DOHH2 (cell line): ENCODE results near the gene SLC45A1.

Source experiments
- H3F3A ChIP-seq: fragments of 200-600 bp; sonication (generic), shearing (Covaris generic); 2 replicates; pipeline ENCODE4 v1.6.0; 2016; ENCODE audit warnings: antibody characterized with exemption, mild to moderate bottlenecking; ENCODE audit not compliant: control insufficient read depth, insufficient read depth
- H3K27ac ChIP-seq: fragments of 200-600 bp; sonication (generic); 2 replicates; pipeline ENCODE4 v1.5.1; 2014; ENCODE audit warnings: low read depth, mild to moderate bottlenecking, low read length, moderate library complexity
- H3K27me3 ChIP-seq: fragments of 200-600 bp; sonication (generic); 2 replicates; pipeline ENCODE4 v1.6.1; 2014; ENCODE audit warnings: mild to moderate bottlenecking, low read length, mixed read lengths; ENCODE audit not compliant: control insufficient read depth
- H3K36me3 ChIP-seq: fragments of 200-600 bp; sonication (generic); 2 replicates; pipeline ENCODE4 v1.6.1; 2014; ENCODE audit warnings: mild to moderate bottlenecking, low read length, moderate library complexity, mixed read lengths; ENCODE audit not compliant: control insufficient read depth
- H3K4me1 ChIP-seq: fragments of 200-600 bp; sonication (generic); 2 replicates; pipeline ENCODE4 v1.6.1; 2014; ENCODE audit warnings: mild to moderate bottlenecking, low read length, mixed read lengths; ENCODE audit not compliant: control insufficient read depth
- H3K4me2 ChIP-seq: fragments of 200-600 bp; sonication (generic); 2 replicates; pipeline ENCODE4 v1.6.0; 2014; ENCODE audit warnings: mild to moderate bottlenecking, low read length, moderate library complexity
- H3K4me3 ChIP-seq: fragments of 200-600 bp; sonication (generic); 2 replicates; pipeline ENCODE4 v1.5.1; 2014; ENCODE audit warnings: mild to moderate bottlenecking, low read length, mixed read lengths
- H3K79me2 ChIP-seq: fragments of 200-600 bp; sonication (generic); 2 replicates; pipeline ENCODE4 v1.6.1; 2014; ENCODE audit warnings: mild to moderate bottlenecking, low read length, mixed read lengths; ENCODE audit not compliant: control insufficient read depth
- H3K9me2 ChIP-seq: fragments of 200-600 bp; sonication (generic); replicated peaks from 2 replicates; pipeline ENCODE4 v1.6.1; 2014; ENCODE audit warnings: mild to moderate bottlenecking, low read length, mixed read lengths; ENCODE audit not compliant: control insufficient read depth
- H3K9me3 ChIP-seq: fragments of 200-600 bp; sonication (generic); 2 replicates; pipeline ENCODE4 v1.6.1; 2014; ENCODE audit warnings: antibody characterized with exemption, low read length, mixed read lengths; ENCODE audit not compliant: control insufficient read depth, insufficient read depth
- H4K20me1 ChIP-seq: fragments of 200-600 bp; sonication (generic); 2 replicates; pipeline ENCODE4 v1.6.0; 2014; ENCODE audit warnings: low read depth, mild to moderate bottlenecking, antibody characterized with exemption, low read length, moderate library complexity; ENCODE audit not compliant: control insufficient read depth, insufficient read depth
- CTCF ChIP-seq: fragments of 200-600 bp; sonication (generic); IDR thresholded peaks from one replicate; pipeline ENCODE4 v1.5.1; 2014; ENCODE audit warnings: antibody characterized with exemption, mild to moderate bottlenecking, low read depth, low read length; ENCODE audit not compliant: poor library complexity, severe bottlenecking
- EZH2phosphoT487 ChIP-seq: fragments of 200-600 bp; sonication (generic); IDR thresholded peaks from 2 replicates; pipeline ENCODE4 v1.6.1; 2017; ENCODE audit warnings: borderline replicate concordance, mild to moderate bottlenecking, antibody characterized with exemption, low read length, moderate library complexity, mixed read lengths

Gene SLC45A1

GRCh38 chr1:8325771-8326170, 7.9 kb downstream of the SLC45A1 start:
- Histone ChIP-seq H3F3A (no peaks in the 10 kb centered on the region), H3K36me3 (no peaks in the 10 kb centered on the region), H3K4me2 (no peak overlapping the region), H3K4me3 (no peak overlapping the region), H3K79me2 (no peaks in the 10 kb centered on the region), H4K20me1 (no peaks in the 10 kb centered on the region), H3K27me3 (no peaks in the 10 kb centered on the region), H3K27ac (no peak overlapping the region), H3K9me3 (no peaks in the 10 kb centered on the region), H3K4me1 (no peaks in the 10 kb centered on the region), H3K9me2 (no peaks in the 10 kb centered on the region)
- no peak for TF ChIP-seq EZH2phosphoT487
- no peak for TF ChIP-seq CTCF

GRCh38 chr1:8326265-8326664, 8.4 kb downstream of the SLC45A1 start:
- Histone ChIP-seq H3K27me3 (no peaks in the 10 kb centered on the region), H3K27ac (no peak overlapping the region), H3F3A (no peaks in the 10 kb centered on the region), H3K36me3 (no peaks in the 10 kb centered on the region), H3K79me2 (no peaks in the 10 kb centered on the region), H4K20me1 (no peaks in the 10 kb centered on the region), H3K9me2 (no peaks in the 10 kb centered on the region), H3K4me1 (no peaks in the 10 kb centered on the region), H3K4me2 (no peak overlapping the region), H3K4me3 (no peak overlapping the region), H3K9me3 (no peaks in the 10 kb centered on the region)
- no peak for TF ChIP-seq EZH2phosphoT487
- TF ChIP-seq CTCF: no peak

- Histone ChIP-seq H3K9me2 (no peaks in the 10 kb centered on the region), H3K9me3 (no peaks in the 10 kb centered on the region), H3K4me3 (no peak overlapping the region), H3K4me1 (no peaks in the 10 kb centered on the region), H4K20me1 (no peaks in the 10 kb centered on the region), H3K36me3 (no peaks in the 10 kb centered on the region), H3K27ac (no peak overlapping the region), H3F3A (no peaks in the 10 kb centered on the region), H3K79me2 (no peaks in the 10 kb centered on the region), H3K4me2 (no peak overlapping the region), H3K27me3 (no peaks in the 10 kb centered on the region)
- TF ChIP-seq CTCF (no peak), EZH2phosphoT487 (no peak)
Measured at GRCh38 chr1:8328271-8328670, 10.4 kb downstream of the SLC45A1 start.

GRCh38 chr1:8329439-8329838, 11.5 kb downstream of the SLC45A1 start:
- Histone ChIP-seq H3F3A (no peaks in the 10 kb centered on the region), H4K20me1 (no peaks in the 10 kb centered on the region), H3K9me2 (no peaks in the 10 kb centered on the region), H3K27ac (no peak overlapping the region), H3K9me3 (no peaks in the 10 kb centered on the region), H3K36me3 (no peaks in the 10 kb centered on the region), H3K4me2 (no peak overlapping the region), H3K4me1 (no peaks in the 10 kb centered on the region), H3K27me3 (no peaks in the 10 kb centered on the region), H3K4me3 (no peak overlapping the region), H3K79me2 (no peaks in the 10 kb centered on the region)
- TF ChIP-seq EZH2phosphoT487 (no peak), CTCF (no peak)
